Occipital lobe (tissue), 2 donors: Measurements from ENCODE around the gene TNFSF8. TPM values are rescaled to one million over a fixed set of nuclear protein-coding genes. Genes with fewer than 3 reads are reported as not detected.

Experiments
- DNase-seq: peaks from one replicate; lab custom pipeline; 2025; lab: John Stamatoyannopoulos, UW
- total RNA-seq: library from RNA; depleted of rRNA; stranded (reverse); fragments of >200 nt; gene quantifications from one replicate; pipeline ENCODE4 v1.2.3, GENCODE V29; 2014

TNFSF8 gene
- total RNA-seq, 1 donor from 2014 or later = 1.1 TPM

DNA sequence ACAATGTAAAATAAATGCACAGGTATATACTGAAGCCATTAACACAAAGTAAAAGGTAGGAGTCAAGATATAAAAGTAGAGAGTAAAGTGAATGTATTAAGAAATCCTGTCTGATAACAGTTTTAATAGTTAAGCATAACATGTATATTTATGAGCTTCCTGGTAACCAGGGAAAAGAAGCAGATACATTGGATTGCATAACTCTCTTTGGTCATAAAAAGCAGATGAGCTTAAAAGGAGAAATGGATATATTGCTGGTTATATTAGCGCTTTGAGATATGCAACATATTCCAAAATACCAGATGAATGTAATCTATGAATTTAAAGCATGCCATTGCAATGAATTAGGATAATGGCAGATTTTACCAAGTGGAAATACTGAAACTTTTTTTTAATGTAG lies 6.2 kb upstream of the TNFSF8 start:
- no peak for DNase-seq

GRCh38 chr9:114935119-114935518 lies 4.7 kb upstream of the TNFSF8 start:
- no peak for DNase-seq

DNA sequence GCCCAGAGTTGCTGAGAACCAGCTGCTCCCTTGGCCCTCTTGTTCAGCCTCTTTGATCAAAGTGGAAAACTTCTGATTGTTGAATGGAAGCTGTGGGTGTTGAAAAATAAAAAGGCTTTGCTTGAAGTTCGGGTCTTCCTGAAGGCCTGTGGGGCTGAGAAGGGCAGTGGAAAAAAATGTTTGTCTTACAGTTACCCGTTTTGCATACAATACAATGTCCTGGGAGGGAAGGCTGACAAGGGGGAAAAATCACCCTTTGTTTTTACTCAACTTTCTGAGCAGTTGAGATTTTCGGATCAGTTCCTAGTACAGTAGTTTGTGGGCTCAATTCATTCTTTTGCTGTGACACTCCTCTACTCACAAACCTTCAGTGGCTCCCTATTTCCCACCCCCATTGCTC lies 2.1 kb upstream of the TNFSF8 start:
- no peak for DNase-seq

- DNase-seq = no peak
Measured at GRCh38 chr9:114931407-114931806, 1.0 kb upstream of the TNFSF8 start.

GRCh38 chr9:114929201-114929600 lies 1.2 kb downstream of the TNFSF8 start:
- DNase-seq = no peak

GRCh38 chr9:114928671-114929070 lies 1.7 kb downstream of the TNFSF8 start:
- no peak for DNase-seq

DNA sequence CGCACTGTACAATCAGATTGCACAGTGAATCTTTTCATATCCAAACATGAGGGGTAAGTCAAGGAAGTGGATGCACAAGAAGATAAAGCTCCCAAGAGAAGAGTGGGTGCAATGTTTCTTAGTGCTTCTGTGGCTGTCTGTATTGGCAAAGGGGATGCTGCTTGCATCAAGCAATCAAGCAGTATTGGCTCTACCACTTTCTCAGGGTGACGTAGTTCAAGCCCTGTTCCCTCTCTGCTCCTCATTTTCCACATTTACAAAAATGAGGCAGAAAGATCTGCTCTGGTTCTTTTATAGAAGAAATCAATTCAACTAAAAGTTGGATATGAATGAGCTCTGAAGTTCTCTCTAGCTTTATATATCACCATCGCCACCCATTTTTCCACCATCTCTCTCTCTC lies 2.3 kb downstream of the TNFSF8 start:
- no peak for DNase-seq

GRCh38 chr9:114925672-114926071 lies 4.7 kb downstream of the TNFSF8 start:
- no peak for DNase-seq

DNA sequence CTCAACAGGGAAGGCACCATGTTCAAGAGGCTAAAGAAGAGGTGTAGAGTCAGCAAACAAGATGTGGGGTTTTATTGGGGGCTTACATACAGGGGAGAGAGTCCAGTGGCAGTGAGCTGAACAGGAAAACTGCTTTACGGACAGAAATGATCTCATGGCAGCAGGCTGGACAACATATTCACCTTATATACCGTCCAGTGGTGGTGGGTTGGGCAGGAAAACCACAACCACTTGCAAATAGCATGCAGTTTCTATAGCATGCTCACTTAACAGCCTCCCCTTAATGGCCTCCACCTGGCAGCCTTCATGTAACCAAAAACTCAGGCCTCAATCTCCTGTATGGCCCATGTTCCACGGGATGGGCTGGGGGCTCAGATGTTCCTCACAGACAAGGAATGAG lies 5.4 kb downstream of the TNFSF8 start:
- DNase-seq = no peak

DNA sequence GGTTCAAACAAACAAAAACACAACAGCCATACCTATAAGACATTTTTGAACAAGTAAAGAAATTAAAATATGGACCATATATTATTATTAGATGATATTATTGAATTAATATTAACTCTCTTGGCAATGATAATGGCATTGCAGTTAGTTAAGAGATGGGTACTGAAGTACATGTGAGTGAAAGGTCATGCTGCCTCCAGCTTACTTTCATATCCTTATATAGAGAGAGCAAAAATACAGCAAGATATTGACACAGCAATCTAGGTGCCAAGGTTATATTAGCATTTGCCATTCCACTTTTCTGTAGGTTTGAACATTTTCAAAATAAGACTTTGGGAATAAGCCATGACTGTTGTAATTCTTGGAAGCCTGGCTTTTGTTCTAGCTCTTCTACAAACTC lies 6.1 kb downstream of the TNFSF8 start:
- DNase-seq = no peak

DNA sequence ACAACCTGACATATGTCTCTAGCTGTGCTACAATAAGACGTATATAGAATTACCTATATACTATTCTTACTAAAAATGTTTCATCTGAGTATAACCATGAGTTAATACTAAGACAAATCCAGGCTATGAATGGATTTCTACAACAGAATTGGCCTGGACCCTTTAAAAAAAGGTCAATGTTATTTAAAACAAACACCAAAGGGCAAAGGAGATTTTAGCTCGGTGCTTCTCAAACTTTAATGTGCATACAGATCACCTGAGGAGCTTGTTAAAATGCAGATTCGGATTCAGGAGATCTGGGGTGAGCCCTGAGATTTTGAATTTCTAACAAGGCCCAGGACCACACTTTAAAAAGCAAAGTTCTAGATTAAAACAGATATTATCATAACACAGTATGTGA lies 6.5 kb downstream of the TNFSF8 start:
- DNase-seq = no peak

GRCh38 chr9:114921171-114921570 lies 9.2 kb downstream of the TNFSF8 start:
- DNase-seq = no peak

GRCh38 chr9:114919611-114920010 lies 10.8 kb downstream of the TNFSF8 start:
- no peak for DNase-seq

DNA sequence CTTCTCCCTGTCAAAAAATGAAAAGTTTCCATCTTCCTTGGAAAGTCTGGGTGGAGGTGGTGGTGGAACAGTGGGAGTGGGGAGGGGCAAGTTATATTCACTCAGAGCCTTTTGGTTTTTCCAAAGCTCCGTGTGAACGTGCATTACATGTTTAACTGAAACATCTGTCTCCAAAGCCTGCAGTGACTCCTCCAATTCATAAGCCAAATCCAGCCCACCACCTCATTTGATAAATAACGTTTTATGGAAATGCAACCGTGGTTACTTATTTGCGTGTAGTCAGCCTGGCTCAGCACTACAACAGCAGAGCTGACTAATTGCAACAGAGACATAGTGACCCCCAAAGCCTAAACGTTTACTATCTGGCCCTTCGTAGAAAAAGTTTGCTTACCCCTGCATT lies 13.9 kb downstream of the TNFSF8 start:
- no peak for DNase-seq

DNA sequence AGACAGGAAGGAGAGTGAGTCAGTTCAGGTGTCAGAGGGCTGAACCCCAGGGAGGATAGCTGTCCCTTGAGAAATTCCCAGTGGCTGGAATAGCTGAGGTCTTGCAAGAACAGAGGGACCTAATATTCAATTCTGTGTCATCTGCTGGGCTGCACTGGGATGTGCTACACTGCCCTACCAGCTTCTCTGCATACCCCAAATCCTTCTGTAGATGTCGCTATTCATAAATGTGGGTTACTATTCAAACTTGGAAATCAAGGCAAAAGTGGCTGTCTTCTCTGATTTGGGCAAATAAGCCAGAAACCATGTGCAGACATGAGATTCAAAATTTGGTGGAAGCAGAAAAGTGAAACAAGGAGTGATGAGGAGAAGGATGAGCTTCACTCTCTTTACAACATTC lies 16.3 kb downstream of the TNFSF8 start:
- no peak for DNase-seq

DNA sequence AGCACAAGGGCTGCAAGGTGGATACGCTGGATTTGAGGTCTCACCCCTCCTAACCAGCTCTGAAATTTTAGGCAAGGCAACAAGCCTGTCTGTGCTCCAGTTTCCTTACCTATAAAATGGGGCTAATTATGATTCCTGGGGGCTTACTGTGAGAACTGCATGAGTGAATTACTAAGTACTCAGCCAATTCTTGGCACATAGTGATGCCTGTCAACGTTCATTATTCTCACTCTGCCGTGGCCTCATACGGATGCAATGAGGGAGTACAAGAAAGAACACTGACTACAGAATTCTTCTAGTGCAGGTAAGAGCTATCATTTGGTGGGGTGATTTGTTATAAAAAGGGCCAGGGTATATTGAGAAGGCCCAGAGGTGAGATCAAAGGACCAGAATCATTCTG lies 16.7 kb downstream of the TNFSF8 start:
- DNase-seq = no peak

GRCh38 chr9:114913217-114913616 lies 17.2 kb downstream of the TNFSF8 start:
- DNase-seq = no peak

- no peak for DNase-seq
Measured at GRCh38 chr9:114911167-114911821, 19.1 kb downstream of the TNFSF8 start.

DNA sequence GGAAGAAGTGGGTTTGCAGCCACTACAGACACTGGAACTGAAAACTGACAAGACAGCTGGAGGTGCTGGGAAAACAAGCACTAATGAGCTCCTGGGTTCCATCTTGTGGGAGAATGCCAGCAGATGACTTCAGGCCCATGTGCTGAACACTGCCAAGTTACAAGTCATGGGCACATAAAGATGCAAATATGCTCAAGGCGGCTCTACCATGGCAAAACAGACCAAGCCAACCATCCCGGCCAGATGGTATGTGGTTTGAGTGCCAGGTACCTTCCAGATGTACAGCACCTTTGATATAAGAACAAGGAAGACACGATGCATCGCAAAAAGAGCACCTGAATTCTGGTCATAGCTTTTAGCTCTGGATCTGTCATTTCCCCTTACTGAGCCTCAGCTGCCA lies 19.9 kb downstream of the TNFSF8 start:
- DNase-seq = no peak

DNA sequence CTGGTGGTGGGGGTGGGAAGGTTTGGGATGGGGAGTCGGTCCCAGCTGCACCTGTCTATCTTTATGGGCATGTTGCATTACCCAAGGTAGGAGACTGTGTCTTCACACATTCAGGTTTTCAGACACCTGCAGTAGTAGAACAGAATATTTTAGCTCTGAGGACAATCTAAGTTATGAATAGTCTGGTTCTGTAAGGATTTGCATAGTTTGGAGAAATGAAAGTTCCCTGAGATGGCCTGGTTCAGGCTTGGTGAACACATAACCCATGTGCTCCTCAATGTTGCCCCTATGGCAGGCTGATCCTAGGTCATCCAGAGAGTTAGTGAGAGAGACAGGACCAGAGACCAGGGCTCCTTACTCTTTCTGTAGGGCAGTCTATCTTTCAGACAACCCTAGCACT lies 20.7 kb downstream of the TNFSF8 start:
- DNase-seq = no peak

GRCh38 chr9:114908805-114909448 lies 21.5 kb downstream of the TNFSF8 start:
- DNase-seq = no peak

DNA sequence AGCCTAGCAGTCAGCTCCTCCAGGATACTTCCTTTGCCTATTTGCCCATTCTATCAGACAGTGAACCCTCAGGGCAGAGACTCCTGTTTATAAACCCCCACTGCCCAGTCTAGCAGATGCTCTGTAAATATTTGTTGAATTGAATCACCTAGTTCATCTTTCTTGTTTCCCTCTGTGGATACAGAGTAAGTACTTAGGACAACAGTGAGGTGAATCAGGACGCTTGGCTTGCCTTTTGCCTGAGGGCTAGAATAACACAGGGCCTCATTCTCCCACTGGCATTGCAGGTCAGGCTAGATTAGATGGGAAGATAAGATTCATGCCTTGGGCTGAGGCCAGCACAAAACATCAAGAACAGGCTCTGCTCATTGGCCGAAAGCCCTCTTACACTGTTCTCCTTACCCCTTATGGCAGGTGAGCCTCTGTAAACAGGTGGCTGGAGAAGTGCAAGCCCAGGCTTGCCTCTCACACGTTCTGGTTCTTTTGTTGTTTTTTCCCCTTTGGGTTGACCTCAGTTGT lies 22.2 kb downstream of the TNFSF8 start:
- DNase-seq = no peak

DNA sequence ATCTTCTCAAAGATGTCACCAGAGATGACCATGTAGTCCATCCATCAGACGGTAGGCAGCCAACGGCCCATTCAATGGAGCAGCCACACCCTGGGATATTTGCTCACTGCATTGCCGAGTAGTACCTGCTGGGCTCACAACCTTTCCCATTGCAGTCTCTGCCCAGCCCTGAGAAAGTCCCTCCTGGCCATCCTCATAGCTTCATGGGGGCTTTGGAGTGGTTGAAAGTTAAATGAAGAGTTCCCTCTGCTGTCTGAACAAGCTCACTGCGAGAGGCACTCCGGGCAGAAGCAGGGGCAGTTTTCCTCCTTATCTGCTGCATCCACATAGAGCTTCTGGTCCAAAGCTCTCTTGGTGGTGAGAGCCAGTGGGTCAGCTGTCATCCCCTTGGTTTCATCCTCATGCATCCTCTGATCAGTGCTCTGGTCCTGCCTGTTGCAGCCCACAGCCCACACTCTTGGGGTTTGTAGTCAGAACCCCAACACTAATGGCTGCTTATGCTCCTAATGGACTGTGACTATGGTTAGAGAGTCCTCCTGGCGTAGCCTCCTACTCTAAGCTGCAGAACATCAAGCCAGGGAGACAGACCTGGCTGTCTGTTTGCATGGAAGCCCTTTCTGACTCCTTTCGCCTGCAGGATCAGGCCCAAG lies 23.3 kb downstream of the TNFSF8 start:
- no peak for DNase-seq
